ENCODE results near the gene UCK2. TPM values are rescaled to one million over a fixed set of nuclear protein-coding genes. Genes with fewer than 3 reads are reported as not detected.

Gene UCK2
- total and polyA plus RNA-seq, 10 of the 15 experiments (the other 5 are each of a cell fraction or from before 2014, with no cell fraction given): 55.3 to 106 (median 84.9) TPM

GRCh38 chr1:165898837-165899236 is 71.4 kb downstream of the UCK2 start:
- H3K9me3 ChIP-seq (replicated peaks; ENCODE audit: control insufficient read depth, insufficient read depth, low read length): no peaks in the 10 kb centered on the region
- H3K79me2 ChIP-seq (ENCODE audit: control insufficient read depth, insufficient read depth, low read length): no peaks in the 10 kb centered on the region
- no peak for TF ChIP-seq PRDM15 (CRISPR knock-in tag; IDR thresholded peaks at IDR 0.05)
- TF ChIP-seq GABPA (IDR thresholded peaks at IDR 0.05; ENCODE audit: low read depth): no peak
- TF ChIP-seq HDAC6 (IDR thresholded peaks at IDR 0.05; ENCODE audit: unreplicated experiment): no peak
- no peak for TF ChIP-seq FOS (IDR thresholded peaks at IDR 0.05; ENCODE audit: borderline replicate concordance, extremely low read depth, insufficient read length)
- no peak for TF ChIP-seq CREB1 (IDR thresholded peaks at IDR 0.05; ENCODE audit: low read depth)
- TF ChIP-seq NR2F1 (conservative IDR thresholded peaks at IDR 0.05): no peak
- no peak for TF ChIP-seq KLF5 (IDR thresholded peaks at IDR 0.05; ENCODE audit: partially characterized antibody)
- TF ChIP-seq RELA (IDR thresholded peaks at IDR 0.05; ENCODE audit: borderline replicate concordance, partially characterized antibody): no peak
- no peak for TF ChIP-seq BMI1 (IDR thresholded peaks at IDR 0.05; ENCODE audit: borderline replicate concordance)
- no peak for TF ChIP-seq RBBP5 (conservative IDR thresholded peaks at IDR 0.05)
- TF ChIP-seq GATAD2B (conservative IDR thresholded peaks at IDR 0.05; ENCODE audit: low read depth): no peak
- TF ChIP-seq BCL11A (IDR thresholded peaks at IDR 0.05; ENCODE audit: low read depth, low read length): no peak
- RAD21 ChIA-PET (ENCODE audit: unreplicated experiment): interaction anchor here (1.3 kb wide), 1 partner anchor 69 kb away, joined by 3 read pairs; no protein-coding TSS in a partner anchor
- H4K20me1 ChIP-seq (ENCODE audit: control insufficient read depth, insufficient read depth): no peaks in the 10 kb centered on the region
- BruUV-seq (replicated peaks): no TSS peak
- peaks cover 8 to 27% of the 10 kb centered on the region in 2 experiments for H3K36me3 ChIP-seq (ENCODE audit: control insufficient read depth in 2 of 2, insufficient read depth in 2 of 2, low read length in 1 of 2)
- intact Hi-C loops (cut with micrococcal nuclease; ENCODE audit: unreplicated experiment): no loop called here
- POLR2A ChIA-PET: interaction anchor here (0.5 kb wide), 1 partner anchor 48 kb away, joined by 3 read pairs; no protein-coding TSS in a partner anchor
- no peak for DNase-seq (ENCODE audit: low read depth, low spot score)
- no peak overlapping the region for H3K27ac ChIP-seq (ENCODE audit: control insufficient read depth, insufficient read depth)
- no peak overlapping the region for H3K4me2 ChIP-seq (ENCODE audit: control insufficient read depth, insufficient read depth)
- H3K9ac ChIP-seq (ENCODE audit: control insufficient read depth, insufficient read depth, low read length): no peak overlapping the region
- SMC1A ChIA-PET (ENCODE audit: uncharacterized antibody, unreplicated experiment): interaction anchor here (1.1 to 1.3 kb wide), 2 partner anchors 13 to 27 kb away, joined by 3 read pairs; no protein-coding TSS in a partner anchor
- no peak for FAIRE-seq
- no peak for ATAC-seq
- in situ Hi-C loops (cut with MboI): no loop called here
- 61% methylated on average over 3 of the region's 3 CpGs for WGBS (ENCODE audit: insufficient coverage, insufficient replicate concordance, low lambda C conversion rate, missing lambda C conversion rate)
- no peak overlapping the region for H2AFZ ChIP-seq (ENCODE audit: control insufficient read depth, low read depth, low read length)
- CTCF ChIA-PET: interaction anchor here (0.7 to 1.0 kb wide), 2 partner anchors 8 to 201 kb away, joined by 3 read pairs; partner anchors contain the start of gene ALDH9A1
- H3K27me3 ChIP-seq (replicated peaks in 1 of 2; ENCODE audit: control insufficient read depth in 2 of 2, insufficient read depth in 2 of 2, low read length in 1 of 2): no peaks in the 10 kb centered on the region
- no peak overlapping the region for H3K4me3 ChIP-seq
- H3K4me1 ChIP-seq (ENCODE audit: control insufficient read depth, insufficient read depth, low read length): no peaks in the 10 kb centered on the region
